Activated CD8-positive, alpha-beta memory T cell treated with anti-CD3 and anti-CD28 coated beads for 48 hours (primary cell): ENCODE results near the gene ARHGEF25.
"Not testable (repeated sequence)": the region's sequence is repeated elsewhere in the genome, so short reads cannot be mapped to it uniquely, and the experiment has no call there.

Source experiments
- DNase-seq, 3 experiments: peaks; one replicate each; pipeline ENCODE4 v3.0.0-alpha.2; 2020; ENCODE audit warnings: low read depth in 2 of 3, low spot score in 2 of 3

ARHGEF25 gene

GRCh38 chr12:57607958-57608663 is 3.1 kb upstream of the ARHGEF25 start:
- DNase-seq = no peak

GRCh38 chr12:57609101-57609780 is 2.0 kb upstream of the ARHGEF25 start:
- no peak for DNase-seq

- no peak for DNase-seq
These were observed 1.3 kb upstream of the ARHGEF25 start for GRCh38 chr12:57609781-57610553.

GRCh38 chr12:57610554-57611107 is 604 bp upstream of the ARHGEF25 start:
- no peak for DNase-seq

GRCh38 chr12:57611827-57612710 is 834 bp downstream of the ARHGEF25 start:
- no peak for DNase-seq

GRCh38 chr12:57612711-57613426 is 1.6 kb downstream of the ARHGEF25 start:
- DNase-seq = no peak

- no peak for DNase-seq
These were observed 2.3 kb downstream of the ARHGEF25 start for GRCh38 chr12:57613427-57614109.

- no peak for DNase-seq
These were observed 3.1 kb downstream of the ARHGEF25 start for GRCh38 chr12:57614178-57614947.

GRCh38 chr12:57614948-57615500 is 3.8 kb downstream of the ARHGEF25 start:
- DNase-seq = no peak

GRCh38 chr12:57615637-57616036 is 4.4 kb downstream of the ARHGEF25 start:
- DNase-seq = no peak

GRCh38 chr12:57616383-57617101 is 5.3 kb downstream of the ARHGEF25 start:
- no peak for DNase-seq

GRCh38 chr12:57617942-57618341 is 6.7 kb downstream of the ARHGEF25 start:
- no peak for DNase-seq

- not testable (repeated sequence) for DNase-seq
These were observed 7.2 kb downstream of the ARHGEF25 start for GRCh38 chr12:57618431-57618830.

GRCh38 chr12:57618966-57619433 is 7.8 kb downstream of the ARHGEF25 start:
- DNase-seq = no peak

GRCh38 chr12:57619434-57620244 is 8.4 kb downstream of the ARHGEF25 start:
- no peak for DNase-seq

- DNase-seq = no peak
These were observed 9.2 kb downstream of the ARHGEF25 start for GRCh38 chr12:57620245-57620935.
